Measurements from ENCODE around the gene AHSA1. TPM values are rescaled to one million over a fixed set of nuclear protein-coding genes. Genes with fewer than 3 reads are reported as not detected.

The AHSA1 gene
- polyA plus RNA-seq, 1 donor from 2014 or later, result 207 TPM

DNA sequence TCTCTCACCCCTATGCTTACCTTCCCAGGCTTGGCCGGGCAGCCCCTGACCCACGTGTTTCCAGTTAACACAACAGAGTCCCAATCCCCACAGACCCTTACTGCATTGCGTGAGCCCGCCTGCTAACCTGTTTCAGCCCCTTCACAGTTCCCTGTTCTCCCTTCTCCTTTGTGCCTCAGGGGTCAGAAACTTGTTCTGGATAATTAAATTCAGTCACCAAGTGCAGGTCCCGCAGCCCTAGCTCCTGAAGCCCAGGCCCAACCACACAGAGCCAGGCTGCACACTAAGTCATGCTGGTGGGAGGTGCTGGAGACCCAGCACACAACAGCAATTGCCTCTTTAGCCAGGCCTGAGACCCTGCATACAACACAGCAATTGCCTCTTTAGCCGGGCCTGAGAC lies 31.1 kb downstream of the AHSA1 start:
- H3K36me3 ChIP-seq (ENCODE audit: insufficient read depth, low read length), result no peaks in the 10 kb centered on the region
- H3F3A ChIP-seq (ENCODE audit: insufficient read depth, low read length, poor library complexity, severe bottlenecking), result no peaks in the 10 kb centered on the region
- H4K20me1 ChIP-seq (ENCODE audit: insufficient read depth), result no peaks in the 10 kb centered on the region
- H3K9me3 ChIP-seq (ENCODE audit: low read length), result no peaks in the 10 kb centered on the region
- no peak overlapping the region for H3K27ac ChIP-seq (ENCODE audit: low read length)
- no peaks in the 10 kb centered on the region for H3K9me2 ChIP-seq (ENCODE audit: insufficient read depth, low read length)
- H3K27me3 ChIP-seq (ENCODE audit: insufficient read depth, low read depth, low read length), result no peaks in the 10 kb centered on the region
- H3K4me3 ChIP-seq (ENCODE audit: low read length), result no peak overlapping the region
- H3K9ac ChIP-seq (ENCODE audit: low read length), result no peak overlapping the region
- TF ChIP-seq EP300 (conservative IDR thresholded peaks at IDR 0.05; ENCODE audit: poor library complexity, severe bottlenecking) (no peak), TAF1 (IDR thresholded peaks at IDR 0.05; ENCODE audit: low read depth) (no peak), SMC3 (conservative IDR thresholded peaks at IDR 0.05; ENCODE audit: poor library complexity) (no peak), POLR2AphosphoS5 (IDR thresholded peaks at IDR 0.05) (no peak), RAD21 (conservative IDR thresholded peaks at IDR 0.05) (no peak), MXI1 (conservative IDR thresholded peaks at IDR 0.05; ENCODE audit: poor library complexity, severe bottlenecking) (no peak), REST (IDR thresholded peaks at IDR 0.05; ENCODE audit: borderline replicate concordance) (no peak), EZH2 (IDR thresholded peaks at IDR 0.05; ENCODE audit: borderline replicate concordance, insufficient read depth, low read length, poor library complexity, severe bottlenecking) (no peak)
- no peaks in the 10 kb centered on the region for H3K79me2 ChIP-seq (replicated peaks; ENCODE audit: insufficient read depth, low read length)
- no peak overlapping the region for H2AFZ ChIP-seq (ENCODE audit: low read depth, low read length)
- no peak overlapping the region for H3K4me2 ChIP-seq (ENCODE audit: low read length)

DNA sequence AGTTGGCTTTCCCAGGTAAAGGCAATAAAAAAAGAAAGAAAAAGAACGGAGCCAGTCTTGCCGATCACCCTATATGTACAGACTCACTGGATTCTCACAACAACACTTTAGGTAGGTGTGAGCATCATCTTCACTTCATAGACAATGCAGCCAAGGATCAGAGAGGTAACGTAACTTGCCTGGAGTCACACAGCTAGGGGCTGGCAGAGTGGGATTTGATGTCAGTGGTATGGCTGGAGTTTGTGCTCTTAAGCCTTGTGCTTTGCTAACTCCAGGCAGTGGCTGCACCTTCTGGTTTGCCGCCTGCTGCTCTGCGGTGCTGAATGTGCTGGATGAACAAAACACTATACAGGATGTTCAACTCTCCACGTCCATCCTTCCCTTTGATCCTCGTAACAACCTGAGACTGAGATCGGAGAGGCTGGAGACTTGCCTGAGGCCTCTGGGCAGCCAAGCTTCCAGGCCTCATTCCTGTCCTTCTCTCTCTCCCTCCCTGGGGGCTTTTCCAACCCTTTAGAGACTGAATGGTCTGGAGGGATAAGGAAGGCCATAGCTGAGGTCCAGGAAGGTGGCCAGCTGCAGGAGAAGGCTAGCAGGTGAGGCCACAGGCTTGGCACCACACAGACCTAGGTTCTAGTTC lies 32.6 kb downstream of the AHSA1 start:
- no peak overlapping the region for H3K4me2 ChIP-seq (ENCODE audit: low read length)
- no peaks in the 10 kb centered on the region for H3K36me3 ChIP-seq (ENCODE audit: insufficient read depth, low read length)
- no peaks in the 10 kb centered on the region for H3F3A ChIP-seq (ENCODE audit: insufficient read depth, low read length, poor library complexity, severe bottlenecking)
- no peak overlapping the region for H3K27ac ChIP-seq (ENCODE audit: low read length)
- H3K4me3 ChIP-seq (ENCODE audit: low read length), result no peak overlapping the region
- H3K79me2 ChIP-seq (replicated peaks; ENCODE audit: insufficient read depth, low read length), result no peaks in the 10 kb centered on the region
- no peak for TF ChIP-seq EP300 (conservative IDR thresholded peaks at IDR 0.05; ENCODE audit: poor library complexity, severe bottlenecking)
- no peak for TF ChIP-seq MXI1 (conservative IDR thresholded peaks at IDR 0.05; ENCODE audit: poor library complexity, severe bottlenecking)
- no peak for TF ChIP-seq REST (IDR thresholded peaks at IDR 0.05; ENCODE audit: borderline replicate concordance)
- no peak for TF ChIP-seq EZH2 (IDR thresholded peaks at IDR 0.05; ENCODE audit: borderline replicate concordance, insufficient read depth, low read length, poor library complexity, severe bottlenecking)
- no peak for TF ChIP-seq RAD21 (conservative IDR thresholded peaks at IDR 0.05)
- TF ChIP-seq POLR2AphosphoS5 (IDR thresholded peaks at IDR 0.05), result no peak
- no peak for TF ChIP-seq CTCF (IDR thresholded peaks at IDR 0.05; ENCODE audit: poor library complexity, severe bottlenecking)
- no peak for TF ChIP-seq TAF1 (IDR thresholded peaks at IDR 0.05; ENCODE audit: low read depth)
- TF ChIP-seq SMC3 (conservative IDR thresholded peaks at IDR 0.05; ENCODE audit: poor library complexity), result no peak
- no peak overlapping the region for H2AFZ ChIP-seq (ENCODE audit: low read depth, low read length)
- no peaks in the 10 kb centered on the region for H3K27me3 ChIP-seq (ENCODE audit: insufficient read depth, low read depth, low read length)
- no peaks in the 10 kb centered on the region for H3K9me3 ChIP-seq (ENCODE audit: low read length)
- no peaks in the 10 kb centered on the region for H4K20me1 ChIP-seq (ENCODE audit: insufficient read depth)
- H3K9ac ChIP-seq (ENCODE audit: low read length), result no peak overlapping the region
- H3K9me2 ChIP-seq (ENCODE audit: insufficient read depth, low read length), result no peaks in the 10 kb centered on the region
